ENCODE results near the gene LNPEP. TPM values are rescaled to one million over a fixed set of nuclear protein-coding genes. Genes with fewer than 3 reads are reported as not detected.

Gene LNPEP
- total and polyA plus RNA-seq, 2 donors from 2014 or later: 6.5 to 74.3 TPM

- no peak for TF ChIP-seq CTCF (IDR thresholded peaks at IDR 0.05; ENCODE audit: borderline replicate concordance, extremely low read depth, insufficient read depth)
- intact Hi-C loops (cut with DNase I): no loop called here
- Histone ChIP-seq H3K36me3 (ENCODE audit: control insufficient read depth in 2 of 3, insufficient read depth in 3 of 3, low read length in 3 of 3) (peaks cover 0 to 8% (median 5%) of the 10 kb centered on the region in 3 donors), H3K27me3 (ENCODE audit: control insufficient read depth, insufficient read depth, low read length) (no peaks in the 10 kb centered on the region), H3K4me3 (ENCODE audit: low read length in 3 of 3) (no peak overlapping the region), H3K9me3 (ENCODE audit: control insufficient read depth in 2 of 3, insufficient read depth in 1 of 3, low read length in 3 of 3) (no peaks in the 10 kb centered on the region), H3K27ac (ENCODE audit: low read depth in 2 of 2, low read length in 2 of 2) (no peak overlapping the region), H3K4me1 (ENCODE audit: control insufficient read depth in 2 of 3, insufficient read depth in 2 of 3, low read depth in 1 of 3, low read length in 3 of 3) (no peaks in the 10 kb centered on the region), H3K9ac (ENCODE audit: low read length in 3 of 3) (no peak overlapping the region)
- no peak for FAIRE-seq
- no peak for DNase-seq
Measured at GRCh38 chr5:97000391-97000790, 64.5 kb downstream of the LNPEP start.

GRCh38 chr5:97002983-97003382 is 67.1 kb downstream of the LNPEP start:
- Histone ChIP-seq H3K4me1 (ENCODE audit: control insufficient read depth in 2 of 3, insufficient read depth in 2 of 3, low read depth in 1 of 3, low read length in 3 of 3) (no peaks in the 10 kb centered on the region), H3K27ac (ENCODE audit: low read depth in 2 of 2, low read length in 2 of 2) (no peak overlapping the region), H3K27me3 (ENCODE audit: control insufficient read depth, insufficient read depth, low read length) (no peaks in the 10 kb centered on the region), H3K9me3 (ENCODE audit: control insufficient read depth in 2 of 3, insufficient read depth in 1 of 3, low read length in 3 of 3) (no peaks in the 10 kb centered on the region), H3K4me3 (ENCODE audit: low read length in 3 of 3) (no peak overlapping the region), H3K9ac (ENCODE audit: low read length in 3 of 3) (no peak overlapping the region), H3K36me3 (ENCODE audit: control insufficient read depth in 2 of 3, insufficient read depth in 3 of 3, low read length in 3 of 3) (peaks cover 0 to 13% (median 5%) of the 10 kb centered on the region in 3 donors)
- no peak for TF ChIP-seq CTCF (IDR thresholded peaks at IDR 0.05; ENCODE audit: borderline replicate concordance, extremely low read depth, insufficient read depth)
- intact Hi-C loops (cut with DNase I): no loop called here
- FAIRE-seq: no peak
- no peak for DNase-seq

- no peak overlapping the region for H3K4me3 ChIP-seq (ENCODE audit: low read length in 3 of 3)
- no peak for DNase-seq
- no peak overlapping the region for H3K27ac ChIP-seq (ENCODE audit: low read depth in 2 of 2, low read length in 2 of 2)
- TF ChIP-seq CTCF (IDR thresholded peaks at IDR 0.05; ENCODE audit: borderline replicate concordance, extremely low read depth, insufficient read depth): no peak
- H3K9ac ChIP-seq (ENCODE audit: low read length in 3 of 3): no peak overlapping the region
- intact Hi-C loops (cut with DNase I): no loop called here
- H3K9me3 ChIP-seq (ENCODE audit: control insufficient read depth in 2 of 3, insufficient read depth in 1 of 3, low read length in 3 of 3): no peaks in the 10 kb centered on the region
- H3K27me3 ChIP-seq (ENCODE audit: control insufficient read depth, insufficient read depth, low read length): no peaks in the 10 kb centered on the region
- no peaks in the 10 kb centered on the region for H3K4me1 ChIP-seq (ENCODE audit: control insufficient read depth in 2 of 3, insufficient read depth in 2 of 3, low read depth in 1 of 3, low read length in 3 of 3)
- peaks cover 0 to 13% (median 5%) of the 10 kb centered on the region in 3 donors for H3K36me3 ChIP-seq (ENCODE audit: control insufficient read depth in 2 of 3, insufficient read depth in 3 of 3, low read length in 3 of 3)
- no peak for FAIRE-seq
Measured at GRCh38 chr5:97004423-97005060, 68.7 kb downstream of the LNPEP start.
